ENCODE data around the gene PIGU. TPM values are rescaled to one million over a fixed set of nuclear protein-coding genes. Genes with fewer than 3 reads are reported as not detected.

PIGU gene
- total RNA-seq, 2 experiments from 2014 or later = 19.1 to 21.2 TPM

- DNase-seq (no peak), ATAC-seq (no peak)
- POLR2A ChIA-PET = no interaction called here
- CTCF ChIA-PET = interaction anchor here (1.2 to 2.0 kb wide), 2 partner anchors 173 to 234 kb away, joined by 3 to 10 read pairs; no protein-coding TSS in a partner anchor
- H3K4me3 Mint-ChIP-seq = no peak overlapping the region
- H3K36me3 Mint-ChIP-seq (ENCODE audit: low read depth) = peaks cover 40% of the 10 kb centered on the region
- H3K27me3 Mint-ChIP-seq (ENCODE audit: low read depth) = no peaks in the 10 kb centered on the region
- peaks cover 2% of the 10 kb centered on the region for H3K4me1 Mint-ChIP-seq (ENCODE audit: low read depth)
- no peak overlapping the region for H3K27ac Mint-ChIP-seq
- no peaks in the 10 kb centered on the region for H3K9me3 Mint-ChIP-seq (ENCODE audit: insufficient read depth)
Measured at GRCh38 chr20:34535857-34536256, 141.0 kb downstream of the PIGU start.

GRCh38 chr20:34535301-34535840, 141.5 kb downstream of the PIGU start:
- CTCF ChIA-PET = interaction anchor here (1.0 to 2.0 kb wide), 2 partner anchors 223 to 234 kb away, joined by 3 to 10 read pairs; no protein-coding TSS in a partner anchor

GRCh38 chr20:34534391-34535165, 142.3 kb downstream of the PIGU start:
- DNase-seq (no peak), ATAC-seq (no peak)
- Mint-ChIP-seq H3K4me3 (no peak overlapping the region), H3K4me1 (ENCODE audit: low read depth) (peaks cover 4% of the 10 kb centered on the region), H3K9me3 (ENCODE audit: insufficient read depth) (no peaks in the 10 kb centered on the region), H3K27me3 (ENCODE audit: low read depth) (no peaks in the 10 kb centered on the region), H3K36me3 (ENCODE audit: low read depth) (peaks cover 33% of the 10 kb centered on the region), H3K27ac (no peak overlapping the region)
- ChIA-PET POLR2A (no interaction called here), CTCF (interaction anchor here (1.0 kb wide), 2 partner anchors 222 to 223 kb away, joined by 3 read pairs; no protein-coding TSS in a partner anchor)

More at GRCh38 chr20:34535301-34535840, 141.5 kb downstream of the PIGU start:
- ATAC-seq = no peak
- DNase-seq = no peak
- H3K36me3 Mint-ChIP-seq (ENCODE audit: low read depth) = peaks cover 37% of the 10 kb centered on the region
- peaks cover 3% of the 10 kb centered on the region for H3K4me1 Mint-ChIP-seq (ENCODE audit: low read depth)
- POLR2A ChIA-PET = no interaction called here
- H3K9me3 Mint-ChIP-seq (ENCODE audit: insufficient read depth) = no peaks in the 10 kb centered on the region
- no peak overlapping the region for H3K27ac Mint-ChIP-seq
- no peaks in the 10 kb centered on the region for H3K27me3 Mint-ChIP-seq (ENCODE audit: low read depth)
- no peak overlapping the region for H3K4me3 Mint-ChIP-seq

DNA sequence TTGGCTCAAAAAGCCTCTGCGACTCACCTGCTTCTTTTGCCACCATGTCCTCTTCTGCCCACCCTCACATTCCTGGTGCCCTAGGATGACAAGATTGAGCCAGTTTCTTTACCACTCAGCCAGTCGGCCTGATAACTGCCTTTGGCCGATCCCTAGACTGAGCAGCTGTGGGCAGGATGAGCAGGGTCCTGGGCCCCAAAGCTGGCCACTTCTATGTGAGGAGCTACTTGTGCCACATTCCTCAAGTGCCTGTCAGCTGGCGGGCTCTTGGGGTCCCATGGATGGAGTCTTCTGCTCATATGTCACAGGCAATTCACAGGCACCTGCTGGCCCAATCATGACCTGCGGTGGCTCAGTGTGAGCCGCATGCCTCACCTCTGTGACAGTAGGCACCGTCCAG, 144.1 kb downstream of the PIGU start:
- H3K4me1 Mint-ChIP-seq (ENCODE audit: low read depth) = peaks cover 2% of the 10 kb centered on the region
- ChIA-PET CTCF (interaction anchor here (3.7 kb wide), 1 partner anchor 220 kb away, joined by 16 read pairs; no protein-coding TSS in a partner anchor), POLR2A (interaction anchor here (1.5 kb wide), 1 partner anchor 11 kb away, joined by 3 read pairs; no protein-coding TSS in a partner anchor)
- H3K27me3 Mint-ChIP-seq (ENCODE audit: low read depth) = no peaks in the 10 kb centered on the region
- ATAC-seq (no peak), DNase-seq (no peak)
- H3K36me3 Mint-ChIP-seq (ENCODE audit: low read depth) = peaks cover 44% of the 10 kb centered on the region
- no peak overlapping the region for H3K4me3 Mint-ChIP-seq
- no peaks in the 10 kb centered on the region for H3K9me3 Mint-ChIP-seq (ENCODE audit: insufficient read depth)
- no peak overlapping the region for H3K27ac Mint-ChIP-seq

DNA sequence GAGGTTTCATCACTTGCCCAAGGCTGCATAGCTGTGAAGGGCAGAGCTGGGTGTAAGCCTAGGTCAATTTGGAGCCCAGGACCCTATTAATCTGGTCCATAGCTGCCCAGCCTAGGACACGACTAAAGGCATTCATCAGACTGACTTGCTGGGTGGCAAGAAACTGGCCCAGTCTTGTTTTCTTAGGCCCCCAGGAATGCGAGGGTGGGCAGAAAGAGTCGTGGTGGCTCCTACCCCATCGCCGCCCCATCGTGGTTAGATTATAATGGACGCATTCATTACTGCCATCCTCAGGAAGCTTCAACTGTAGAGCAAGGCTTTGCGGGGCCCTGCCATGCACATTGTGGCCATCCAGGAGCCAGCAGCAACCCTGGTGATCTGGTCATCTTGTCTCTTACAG, 144.6 kb downstream of the PIGU start:
- no peak for ATAC-seq
- H3K27ac Mint-ChIP-seq = no peak overlapping the region
- CTCF ChIA-PET = interaction anchor here (3.7 kb wide), 1 partner anchor 220 kb away, joined by 16 read pairs; no protein-coding TSS in a partner anchor
- no peak overlapping the region for H3K4me3 Mint-ChIP-seq
- no peak for DNase-seq
- no peaks in the 10 kb centered on the region for H3K9me3 Mint-ChIP-seq (ENCODE audit: insufficient read depth)
- no peaks in the 10 kb centered on the region for H3K27me3 Mint-ChIP-seq (ENCODE audit: low read depth)
- peaks cover 2% of the 10 kb centered on the region for H3K4me1 Mint-ChIP-seq (ENCODE audit: low read depth)
- POLR2A ChIA-PET = interaction anchor here (1.5 kb wide), 1 partner anchor 11 kb away, joined by 3 read pairs; no protein-coding TSS in a partner anchor
- H3K36me3 Mint-ChIP-seq (ENCODE audit: low read depth) = peaks cover 46% of the 10 kb centered on the region

- CTCF ChIA-PET = interaction anchor here (1.1 to 3.7 kb wide), 3 partner anchors 15 to 219 kb away, joined by 3 to 16 read pairs (median 3); no protein-coding TSS in a partner anchor
- Mint-ChIP-seq H3K27ac (peak overlapping the region; percentile 22), H3K4me3 (no peak overlapping the region), H3K9me3 (ENCODE audit: insufficient read depth) (no peaks in the 10 kb centered on the region), H3K36me3 (ENCODE audit: low read depth) (peaks cover 46% of the 10 kb centered on the region), H3K4me1 (ENCODE audit: low read depth) (peaks cover 2% of the 10 kb centered on the region), H3K27me3 (ENCODE audit: low read depth) (no peaks in the 10 kb centered on the region)
- no peak for ATAC-seq
- POLR2A ChIA-PET = interaction anchor here (1.5 kb wide), 1 partner anchor 12 kb away, joined by 3 read pairs; no protein-coding TSS in a partner anchor
- no peak for DNase-seq
Measured at GRCh38 chr20:34531608-34532265, 145.2 kb downstream of the PIGU start.

GRCh38 chr20:34530342-34530741, 146.6 kb downstream of the PIGU start:
- peaks cover 2% of the 10 kb centered on the region for H3K4me1 Mint-ChIP-seq (ENCODE audit: low read depth)
- CTCF ChIA-PET = interaction anchor here (1.0 to 3.7 kb wide), 4 partner anchors 9 to 231 kb away, joined by 3 to 16 read pairs (median 8); no protein-coding TSS in a partner anchor
- ATAC-seq = no peak
- H3K36me3 Mint-ChIP-seq (ENCODE audit: low read depth) = peaks cover 47% of the 10 kb centered on the region
- no peaks in the 10 kb centered on the region for H3K27me3 Mint-ChIP-seq (ENCODE audit: low read depth)
- POLR2A ChIA-PET = no interaction called here
- DNase-seq = no peak
- no peaks in the 10 kb centered on the region for H3K9me3 Mint-ChIP-seq (ENCODE audit: insufficient read depth)
- H3K27ac Mint-ChIP-seq = no peak overlapping the region
- H3K4me3 Mint-ChIP-seq = no peak overlapping the region

DNA sequence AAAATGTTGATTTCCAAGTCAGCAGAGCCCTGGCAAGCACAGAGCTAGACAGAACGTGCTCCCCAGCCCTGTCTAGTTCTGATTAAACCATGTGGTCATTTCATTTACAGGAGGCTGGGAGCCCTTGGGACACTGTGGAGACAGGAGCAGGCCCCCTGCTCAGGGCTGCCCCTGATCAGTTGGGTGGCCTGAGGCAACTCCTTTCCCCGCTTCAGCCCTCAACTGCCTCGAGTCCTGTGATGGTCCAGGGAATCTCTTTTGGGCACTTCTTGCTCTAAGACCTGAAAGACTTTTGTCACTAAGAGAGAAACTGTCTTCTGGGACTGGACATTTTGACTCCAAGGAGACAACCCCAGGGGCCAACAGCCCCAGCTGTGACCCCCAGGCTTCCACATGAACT, 147.2 kb downstream of the PIGU start:
- ATAC-seq (no peak), DNase-seq (no peak)
- Mint-ChIP-seq H3K27me3 (ENCODE audit: low read depth) (no peaks in the 10 kb centered on the region), H3K4me3 (no peak overlapping the region), H3K36me3 (ENCODE audit: low read depth) (peaks cover 41% of the 10 kb centered on the region), H3K27ac (no peak overlapping the region), H3K4me1 (ENCODE audit: low read depth) (peaks cover 2% of the 10 kb centered on the region), H3K9me3 (ENCODE audit: insufficient read depth) (no peaks in the 10 kb centered on the region)
- ChIA-PET CTCF (interaction anchor here (1.0 to 3.7 kb wide), 3 partner anchors 9 to 230 kb away, joined by 3 to 16 read pairs (median 12); no protein-coding TSS in a partner anchor), POLR2A (no interaction called here)

- POLR2A ChIA-PET = no interaction called here
Measured at GRCh38 chr20:34528921-34529297, 148.0 kb downstream of the PIGU start.

DNA sequence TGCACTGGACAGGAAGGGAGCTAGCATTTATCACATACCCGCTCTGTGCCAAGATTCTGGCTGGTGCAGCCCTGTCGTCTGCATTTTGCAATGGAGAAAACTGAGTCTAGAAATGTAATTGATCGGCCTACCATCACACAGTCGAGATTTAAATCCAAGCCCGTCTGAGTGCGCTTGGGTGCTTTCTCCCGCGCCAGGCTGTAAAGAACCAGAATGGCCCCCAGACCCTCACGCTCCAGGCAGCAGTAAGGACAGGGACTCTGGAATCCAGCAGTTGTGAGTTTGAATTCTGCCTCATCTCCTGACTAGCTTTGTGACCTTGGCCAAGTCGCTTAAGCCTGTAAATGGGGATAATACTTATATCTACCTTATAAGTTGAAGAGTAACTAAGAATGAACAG, 149.9 kb downstream of the PIGU start:
- peaks cover 43% of the 10 kb centered on the region for H3K36me3 Mint-ChIP-seq (ENCODE audit: low read depth)
- H3K27ac Mint-ChIP-seq = no peak overlapping the region
- CTCF ChIA-PET = interaction anchor here (1.0 to 2.1 kb wide), 4 partner anchors 10 to 243 kb away, joined by 3 to 9 read pairs (median 4); partner anchors contain the start of gene DYNLRB1
- no peak for ATAC-seq
- peaks cover 6% of the 10 kb centered on the region for H3K4me1 Mint-ChIP-seq (ENCODE audit: low read depth)
- H3K9me3 Mint-ChIP-seq (ENCODE audit: insufficient read depth) = no peaks in the 10 kb centered on the region
- POLR2A ChIA-PET = no interaction called here
- H3K4me3 Mint-ChIP-seq = no peak overlapping the region
- no peak for DNase-seq
- H3K27me3 Mint-ChIP-seq (ENCODE audit: low read depth) = no peaks in the 10 kb centered on the region

More at GRCh38 chr20:34528921-34529297, 148.0 kb downstream of the PIGU start:
- peaks cover 4% of the 10 kb centered on the region for H3K4me1 Mint-ChIP-seq (ENCODE audit: low read depth)
- DNase-seq (no peak), ATAC-seq (peak; percentile 42)
- H3K9me3 Mint-ChIP-seq (ENCODE audit: insufficient read depth) = no peaks in the 10 kb centered on the region
- no peak overlapping the region for H3K4me3 Mint-ChIP-seq
- H3K27me3 Mint-ChIP-seq (ENCODE audit: low read depth) = no peaks in the 10 kb centered on the region
- no peak overlapping the region for H3K27ac Mint-ChIP-seq
- H3K36me3 Mint-ChIP-seq (ENCODE audit: low read depth) = peaks cover 33% of the 10 kb centered on the region
- CTCF ChIA-PET = no interaction called here

GRCh38 chr20:34526466-34526865, 150.4 kb downstream of the PIGU start:
- ATAC-seq (no peak), DNase-seq (no peak)
- no peaks in the 10 kb centered on the region for H3K9me3 Mint-ChIP-seq (ENCODE audit: insufficient read depth)
- no peaks in the 10 kb centered on the region for H3K27me3 Mint-ChIP-seq (ENCODE audit: low read depth)
- no peak overlapping the region for H3K4me3 Mint-ChIP-seq
- ChIA-PET CTCF (interaction anchor here (1.3 to 2.1 kb wide), 3 partner anchors 9 to 214 kb away, joined by 3 to 9 read pairs (median 4); partner anchors contain the start of gene DYNLRB1), POLR2A (no interaction called here)
- H3K4me1 Mint-ChIP-seq (ENCODE audit: low read depth) = peaks cover 7% of the 10 kb centered on the region
- H3K36me3 Mint-ChIP-seq (ENCODE audit: low read depth) = peaks cover 45% of the 10 kb centered on the region
- no peak overlapping the region for H3K27ac Mint-ChIP-seq
